ENCODE measurements around the gene VILL. TPM values are rescaled to one million over a fixed set of nuclear protein-coding genes. Genes with fewer than 3 reads are reported as not detected.

VILL gene
- total RNA-seq, 1 donor from 2014 or later, result 4.4 TPM

- intact Hi-C loops (cut with DNase I), result loop anchor here (2.0 to 10.0 kb wide), 2 partner anchors 35 to 469 kb away; no protein-coding TSS in a partner anchor
- peak; percentile 70 for ATAC-seq
- peak; percentile 91 for DNase-seq (ENCODE audit: missing footprints)
Observed at GRCh38 chr3:38005076-38006020, 14.8 kb downstream of the VILL start.

GRCh38 chr3:38006031-38006430, 15.4 kb downstream of the VILL start:
- intact Hi-C loops (cut with DNase I), result loop anchor here (10.0 kb wide), 1 partner anchor 469 kb away; no protein-coding TSS in a partner anchor
- no peak for DNase-seq (ENCODE audit: missing footprints)

GRCh38 chr3:38006445-38006995, 15.9 kb downstream of the VILL start:
- ATAC-seq (no peak), DNase-seq (ENCODE audit: missing footprints) (no peak)
- intact Hi-C loops (cut with DNase I), result loop anchor here (10.0 kb wide), 1 partner anchor 468 kb away; no protein-coding TSS in a partner anchor

More at GRCh38 chr3:38006031-38006430, 15.4 kb downstream of the VILL start:
- ATAC-seq, result no peak

GRCh38 chr3:38007754-38008090, 17.1 kb downstream of the VILL start:
- intact Hi-C loops (cut with DNase I), result loop anchor here (10.0 kb wide), 1 partner anchor 467 kb away; no protein-coding TSS in a partner anchor
- DNase-seq (ENCODE audit: missing footprints) (no peak), ATAC-seq (no peak)

GRCh38 chr3:38008191-38008701, 17.7 kb downstream of the VILL start:
- intact Hi-C loops (cut with DNase I), result loop anchor here (10.0 kb wide), 1 partner anchor 467 kb away; no protein-coding TSS in a partner anchor
- DNase-seq (ENCODE audit: missing footprints) (peak; percentile 51), ATAC-seq (no peak)

- ATAC-seq (no peak), DNase-seq (ENCODE audit: missing footprints) (no peak)
- intact Hi-C loops (cut with DNase I), result loop anchor here (10.0 kb wide), 1 partner anchor 466 kb away; no protein-coding TSS in a partner anchor
Observed at GRCh38 chr3:38008971-38009580, 18.5 kb downstream of the VILL start.

- intact Hi-C loops (cut with DNase I), result loop anchor here (10.0 kb wide), 1 partner anchor 465 kb away; no protein-coding TSS in a partner anchor
- ATAC-seq (no peak), DNase-seq (ENCODE audit: missing footprints) (peak; percentile 57)
Observed at GRCh38 chr3:38009807-38010591, 19.4 kb downstream of the VILL start.

- intact Hi-C loops (cut with DNase I), result no loop called here
- peak; percentile 59 for DNase-seq (ENCODE audit: missing footprints)
- no peak for ATAC-seq
Observed at GRCh38 chr3:38011111-38011510, 20.5 kb downstream of the VILL start.

GRCh38 chr3:38015485-38015884, 24.9 kb downstream of the VILL start:
- intact Hi-C loops (cut with DNase I), result no loop called here
- ATAC-seq (no peak), DNase-seq (ENCODE audit: missing footprints) (no peak)

- DNase-seq (ENCODE audit: missing footprints) (no peak), ATAC-seq (no peak)
- intact Hi-C loops (cut with DNase I), result no loop called here
Observed at GRCh38 chr3:38015984-38016383, 25.4 kb downstream of the VILL start.

GRCh38 chr3:38016410-38016809, 25.8 kb downstream of the VILL start:
- DNase-seq (ENCODE audit: missing footprints) (no peak), ATAC-seq (no peak)
- intact Hi-C loops (cut with DNase I), result no loop called here

GRCh38 chr3:38016847-38017444, 26.4 kb downstream of the VILL start:
- intact Hi-C loops (cut with DNase I), result no loop called here
- DNase-seq (ENCODE audit: missing footprints) (no peak), ATAC-seq (no peak)

GRCh38 chr3:38017445-38018295, 27.1 kb downstream of the VILL start:
- DNase-seq (ENCODE audit: missing footprints) (no peak), ATAC-seq (no peak)
- intact Hi-C loops (cut with DNase I), result no loop called here

GRCh38 chr3:38018296-38019266, 28.0 kb downstream of the VILL start:
- peak; percentile 21 for ATAC-seq
- no peak for DNase-seq (ENCODE audit: missing footprints)
- intact Hi-C loops (cut with DNase I), result no loop called here

GRCh38 chr3:38019658-38020341, 29.2 kb downstream of the VILL start:
- DNase-seq (ENCODE audit: missing footprints), result no peak
- intact Hi-C loops (cut with DNase I), result no loop called here
- ATAC-seq, result no peak

GRCh38 chr3:38020342-38020726, 29.7 kb downstream of the VILL start:
- intact Hi-C loops (cut with DNase I), result no loop called here
- DNase-seq (ENCODE audit: missing footprints) (no peak), ATAC-seq (no peak)
